Endothelial cell of umbilical vein (primary cell): ENCODE data around the gene SCN5A. TPM values are rescaled to one million over a fixed set of nuclear protein-coding genes. Genes with fewer than 3 reads are reported as not detected.

Experiments used
- BruUV-seq: library from RNA; stranded (reverse); fragments of 400-500 nt; replicated peaks from 2 replicates; lab custom pipeline; 2021; lab: Mats Ljungman, UMichigan
- CTCF ChIA-PET: fragments of 300-600, 350-600 bp; sonication (Branson Sonifier 250); formaldehyde crosslinking; loops from one replicate; lab custom pipeline; 2021; ENCODE audit warnings: antibody characterized with exemption, inconsistent platforms; lab: Charles Lee
- POLR2A ChIA-PET: fragments of 300-600, 350-600 bp; sonication (Branson Sonifier 250); formaldehyde crosslinking; loops from one replicate; lab custom pipeline; 2021; ENCODE audit warnings: antibody characterized with exemption, inconsistent platforms; lab: Charles Lee
- DNase-seq: peaks from one replicate; pipeline ENCODE4 v3.0.0-alpha.2; 2011; ENCODE audit warnings: low read depth, low spot score
- FAIRE-seq: peaks from 2 replicates; lab custom pipeline; 2011; peaks lifted over from hg19 to GRCh38; lab: Jason Lieb, UNC
- H2AFZ ChIP-seq: 2 replicates; pipeline ENCODE4 v1.6.0; 2012; ENCODE audit warnings: low read depth, low read length, control low read depth, inconsistent platforms
- H3K27ac ChIP-seq: 2 replicates; pipeline ENCODE4 v1.5.1; 2011; ENCODE audit warnings: low read depth, mild to moderate bottlenecking, control low read depth, low read length, moderate library complexity; ENCODE audit not compliant: insufficient read depth
- H3K27me3 ChIP-seq, 2 experiments: 2 replicates each; pipeline versions ENCODE4 v1.6.0 to v1.6.1; 2011; ENCODE audit warnings: low read length in 2 of 2, mixed read lengths in 1 of 2; ENCODE audit not compliant: control insufficient read depth in 2 of 2, insufficient read depth in 2 of 2
- H3K36me3 ChIP-seq, 2 experiments: 2 replicates in 1 of 2; 3 replicates in 1 of 2; pipeline ENCODE4 v1.5.1; 2011; ENCODE audit warnings: low read length in 2 of 2, mild to moderate bottlenecking in 1 of 2, moderate library complexity in 1 of 2; ENCODE audit not compliant: control insufficient read depth in 2 of 2, insufficient read depth in 2 of 2; ENCODE audit errors: extremely low read depth in 1 of 2
- H3K4me1 ChIP-seq: 3 replicates; pipeline ENCODE4 v1.5.1; 2011; ENCODE audit warnings: mild to moderate bottlenecking, low read length; ENCODE audit not compliant: control insufficient read depth, insufficient read depth; ENCODE audit errors: extremely low read depth
- H3K4me2 ChIP-seq: 2 replicates; pipeline ENCODE4 v1.6.1; 2011; ENCODE audit warnings: low read length, control low read depth, mixed read lengths; ENCODE audit not compliant: insufficient read depth
- H3K4me3 ChIP-seq, 3 experiments: fragments of 200-600 bp in 1 of 3; sonication (generic), shearing (Covaris generic) in 1 of 3; replicated peaks in 1 of 3; 2 replicates each; pipeline ENCODE4 v1.5.1; 2011 to 2016; ENCODE audit warnings: control low read depth in 3 of 3, low read length in 3 of 3, mild to moderate bottlenecking in 2 of 3, inconsistent platforms in 1 of 3, low read depth in 1 of 3, moderate library complexity in 1 of 3; ENCODE audit not compliant: insufficient read depth in 1 of 3
- H3K79me2 ChIP-seq: 2 replicates; pipeline ENCODE4 v1.6.0; 2012; ENCODE audit warnings: low read length, inconsistent platforms; ENCODE audit not compliant: control insufficient read depth, insufficient read depth
- H3K9ac ChIP-seq: replicated peaks from 2 replicates; pipeline ENCODE3; 2011; ENCODE audit warnings: low read length, control low read depth; ENCODE audit not compliant: insufficient read depth; ENCODE audit errors: extremely low read depth
- H3K9me1 ChIP-seq: replicated peaks from 3 replicates; pipeline ENCODE4 v1.6.0; 2011; ENCODE audit warnings: mild to moderate bottlenecking, low read length; ENCODE audit not compliant: control insufficient read depth, insufficient read depth; ENCODE audit errors: extremely low read depth
- H3K9me3 ChIP-seq: replicated peaks from 2 replicates; pipeline ENCODE4 v1.5.1; 2012; ENCODE audit warnings: low read length, inconsistent platforms; ENCODE audit not compliant: control insufficient read depth, insufficient read depth
- H4K20me1 ChIP-seq: replicated peaks from 2 replicates; pipeline ENCODE3; 2011; ENCODE audit warnings: mild to moderate bottlenecking, low read length; ENCODE audit not compliant: control insufficient read depth, insufficient read depth; ENCODE audit errors: extremely low read depth
- EZH2 ChIP-seq: IDR thresholded peaks from 2 replicates; pipeline ENCODE4 v1.6.1; 2012; ENCODE audit warnings: borderline replicate concordance, low read depth, mild to moderate bottlenecking, moderate library complexity, low read length, inconsistent platforms; ENCODE audit not compliant: severe bottlenecking
- FOS ChIP-seq: IDR thresholded peaks from 2 replicates; pipeline ENCODE4 v1.6.1; 2011; ENCODE audit warnings: mild to moderate bottlenecking, low read length, moderate library complexity, borderline replicate concordance; ENCODE audit not compliant: insufficient read depth
- GATA2 ChIP-seq: IDR thresholded peaks from 2 replicates; pipeline ENCODE4 v1.7.0; 2011; ENCODE audit warnings: low read depth, mild to moderate bottlenecking, moderate library complexity, mixed read lengths, low read length; ENCODE audit not compliant: insufficient read length, insufficient read depth
- JUN ChIP-seq: IDR thresholded peaks from 2 replicates; pipeline ENCODE4 v1.6.1; 2011; ENCODE audit warnings: borderline replicate concordance, low read depth; ENCODE audit not compliant: insufficient read length, insufficient read depth
- MAX ChIP-seq: IDR thresholded peaks from 2 replicates; pipeline ENCODE4 v1.6.1; 2011; ENCODE audit not compliant: insufficient read depth, insufficient read length
- MYC ChIP-seq: IDR thresholded peaks from one replicate; pipeline ENCODE4 v1.6.1; 2011; ENCODE audit warnings: mild to moderate bottlenecking, low read depth, low read length
- POLR2A ChIP-seq: IDR thresholded peaks from 2 replicates; pipeline ENCODE4 v1.6.1; 2012; ENCODE audit warnings: low read depth, mild to moderate bottlenecking, control low read depth, low read length
- POLR2AphosphoS5 ChIP-seq: IDR thresholded peaks from 2 replicates; pipeline ENCODE4 v1.6.1; 2012; ENCODE audit warnings: low read depth, mild to moderate bottlenecking, control low read depth, low read length, moderate library complexity; ENCODE audit not compliant: insufficient read depth
- dilution Hi-C: fragments of 300-500 bp; cut with MboI; formaldehyde crosslinking; loops from one replicate; pipeline ENCODE4 v1.15.0; 2019; ENCODE audit warnings: low sequenced_read_pairs; ENCODE audit not compliant: extremely low pct_ligation_motif_present
- intact Hi-C: fragments of 100-400 bp; cut with micrococcal nuclease; formaldehyde crosslinking; loops from one replicate; pipeline ENCODE4 v1.10.0; 2022
- polyA plus RNA-seq, 4 experiments: library from polyadenylated mRNA; depleted of rRNA in 3 of 4; stranded (reverse) in 3 of 4; unstranded in 1 of 4; fragments of >200 nt; gene quantifications; 2 replicates each; pipeline versions ENCODE4 v1.2.1 to v1.2.3, GENCODE V29; 2011 to 2012; ENCODE audit warnings: missing spikeins in 1 of 4
- total RNA-seq: library from RNA; stranded (reverse); gene quantifications from 2 replicates; pipeline ENCODE4 v1.2.3, GENCODE V29; 2021
- TF ChIP-seq, protein P1 (sequence below), 2 donors: IDR thresholded peaks; 1 replicate in 1 of 2; 2 replicates in 1 of 2; pipeline ENCODE4 v1.5.1; 2011; ENCODE audit warnings: low read length in 2 of 2, mild to moderate bottlenecking in 2 of 2, moderate library complexity in 2 of 2, control low read depth in 1 of 2, inconsistent platforms in 1 of 2, low read depth in 1 of 2; ENCODE audit not compliant: insufficient read depth in 1 of 2; ENCODE audit errors: extremely low read depth in 1 of 2

The SCN5A gene
- total and polyA plus RNA-seq, 2 donors (not counting 3 experiments of a cell fraction or from before 2014, with no cell fraction given), result 2.7 to 20.0 TPM

DNA sequence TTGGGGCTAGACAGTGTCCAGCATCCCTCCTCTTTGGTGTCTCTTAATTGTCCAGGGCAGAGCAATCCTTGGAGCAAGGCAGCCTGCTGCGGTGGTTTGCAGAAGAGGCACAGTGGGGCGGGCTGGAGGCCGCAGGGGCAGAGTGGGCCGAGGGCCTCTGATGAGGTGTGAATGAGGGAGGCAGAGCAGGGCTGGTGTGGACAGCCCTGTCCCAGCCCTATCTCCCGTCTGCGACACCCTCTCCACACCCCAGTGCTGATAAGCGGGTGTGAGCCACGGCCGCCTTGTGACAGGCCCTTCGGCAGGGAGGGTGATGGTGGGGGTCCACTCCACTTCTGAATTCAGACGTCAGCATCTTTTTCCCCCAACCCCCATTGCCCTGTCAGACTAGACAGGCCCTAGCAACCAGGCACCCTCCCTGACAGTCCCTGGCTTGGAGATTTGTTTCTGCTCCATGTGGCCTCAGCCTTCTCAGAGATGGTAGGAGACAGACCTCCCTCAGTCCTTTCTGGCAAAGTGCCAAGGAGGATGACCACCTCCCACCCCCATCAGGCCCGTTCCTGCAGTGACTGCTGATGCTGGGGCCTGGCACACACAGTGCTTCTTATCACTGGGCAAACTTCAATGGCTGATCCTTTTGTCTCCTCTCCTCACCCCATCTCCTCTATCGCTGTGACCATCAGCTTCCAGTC, 116.1 kb downstream of the SCN5A start:
- ChIA-PET CTCF (interaction anchor here (0.8 kb wide), 1 partner anchor 12 kb away, joined by 4 read pairs; no protein-coding TSS in a partner anchor), POLR2A (no interaction called here)
- DNase-seq (no peak), FAIRE-seq (no peak)
- H3K27ac ChIP-seq, result no peak overlapping the region
- no peak overlapping the region for H2AFZ ChIP-seq
- H3K9me3 ChIP-seq, result no peaks in the 10 kb centered on the region
- dilution Hi-C loops (no loop called here), intact Hi-C loops (no loop called here)
- H4K20me1 ChIP-seq, result no peaks in the 10 kb centered on the region
- no peaks in the 10 kb centered on the region for H3K79me2 ChIP-seq
- H3K9me1 ChIP-seq, result no peaks in the 10 kb centered on the region
- H3K9ac ChIP-seq, result no peak overlapping the region
- no peak overlapping the region for H3K4me3 ChIP-seq
- TF ChIP-seq MYC (no peak), FOS (no peak), POLR2A (no peak), GATA2 (no peak), MAX (no peak)
- BruUV-seq, result no TSS peak
- H3K4me2 ChIP-seq, result no peak overlapping the region
- no peaks in the 10 kb centered on the region for H3K4me1 ChIP-seq
- H3K27me3 ChIP-seq, result no peaks in the 10 kb centered on the region
- no peaks in the 10 kb centered on the region for H3K36me3 ChIP-seq

- H3K4me2 ChIP-seq, result no peak overlapping the region
- POLR2A ChIA-PET, result no interaction called here
- H3K36me3 ChIP-seq, result no peaks in the 10 kb centered on the region
- H3K27ac ChIP-seq, result no peak overlapping the region
- H3K4me3 ChIP-seq, result no peak overlapping the region
- no peaks in the 10 kb centered on the region for H3K4me1 ChIP-seq
- H2AFZ ChIP-seq, result no peak overlapping the region
- no peaks in the 10 kb centered on the region for H3K9me3 ChIP-seq
- FAIRE-seq (no peak), DNase-seq (no peak)
- no peaks in the 10 kb centered on the region for H3K9me1 ChIP-seq
- CTCF ChIA-PET, result interaction anchor here (0.9 kb wide), 1 partner anchor 11 kb away, joined by 3 read pairs; no protein-coding TSS in a partner anchor
- dilution Hi-C loops, result no loop called here
- BruUV-seq, result no TSS peak
- no peak overlapping the region for H3K9ac ChIP-seq
- intact Hi-C loops, result no loop called here
- no peaks in the 10 kb centered on the region for H4K20me1 ChIP-seq
- no peaks in the 10 kb centered on the region for H3K27me3 ChIP-seq
- no peak for TF ChIP-seq MAX
- no peak for TF ChIP-seq POLR2AphosphoS5
- TF ChIP-seq JUN, result no peak
- no peak for TF ChIP-seq MYC
- no peak for TF ChIP-seq GATA2
- no peak for TF ChIP-seq EZH2
- TF ChIP-seq, protein P1, sequence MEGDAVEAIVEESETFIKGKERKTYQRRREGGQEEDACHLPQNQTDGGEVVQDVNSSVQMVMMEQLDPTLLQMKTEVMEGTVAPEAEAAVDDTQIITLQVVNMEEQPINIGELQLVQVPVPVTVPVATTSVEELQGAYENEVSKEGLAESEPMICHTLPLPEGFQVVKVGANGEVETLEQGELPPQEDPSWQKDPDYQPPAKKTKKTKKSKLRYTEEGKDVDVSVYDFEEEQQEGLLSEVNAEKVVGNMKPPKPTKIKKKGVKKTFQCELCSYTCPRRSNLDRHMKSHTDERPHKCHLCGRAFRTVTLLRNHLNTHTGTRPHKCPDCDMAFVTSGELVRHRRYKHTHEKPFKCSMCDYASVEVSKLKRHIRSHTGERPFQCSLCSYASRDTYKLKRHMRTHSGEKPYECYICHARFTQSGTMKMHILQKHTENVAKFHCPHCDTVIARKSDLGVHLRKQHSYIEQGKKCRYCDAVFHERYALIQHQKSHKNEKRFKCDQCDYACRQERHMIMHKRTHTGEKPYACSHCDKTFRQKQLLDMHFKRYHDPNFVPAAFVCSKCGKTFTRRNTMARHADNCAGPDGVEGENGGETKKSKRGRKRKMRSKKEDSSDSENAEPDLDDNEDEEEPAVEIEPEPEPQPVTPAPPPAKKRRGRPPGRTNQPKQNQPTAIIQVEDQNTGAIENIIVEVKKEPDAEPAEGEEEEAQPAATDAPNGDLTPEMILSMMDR (IDR thresholded peaks at IDR 0.05; ENCODE audit: extremely low read depth in 1 of 2, insufficient read depth in 1 of 2, low read depth in 1 of 2, low read length in 2 of 2), result no peak
- TF ChIP-seq POLR2A, result no peak
- no peak for TF ChIP-seq FOS
- no peaks in the 10 kb centered on the region for H3K79me2 ChIP-seq
Measured at GRCh38 chr3:38532529-38532928, 117.0 kb downstream of the SCN5A start.
